Right renal pelvis (tissue), 4 donors: ENCODE data around the gene PLAAT3. TPM values are rescaled to one million over a fixed set of nuclear protein-coding genes. Genes with fewer than 3 reads are reported as not detected.
A peak's percentile ranks its signal among the peaks of the same experiment; 100 is the strongest.
"Not testable (repeated sequence)": the region's sequence is repeated elsewhere in the genome, so short reads cannot be mapped to it uniquely, and the experiment has no call there.

Source experiments
- DNase-seq, 4 donors: peaks; one replicate each; pipeline ENCODE4 v3.0.0-alpha.2; 2013; ENCODE audit warnings: low read depth in 4 of 4, low spot score in 3 of 4, missing footprints in 1 of 4
- polyA plus RNA-seq, 4 donors: library from polyadenylated mRNA; unstranded; fragments of 120-200 nt; gene quantifications; one replicate each; pipeline ENCODE4 v1.2.1, GENCODE V29; 2013; ENCODE audit not compliant: insufficient read length in 4 of 4

PLAAT3 gene
- polyA plus RNA-seq, 4 donors = 11.4 to 21.1 (median 16.6) TPM

DNA sequence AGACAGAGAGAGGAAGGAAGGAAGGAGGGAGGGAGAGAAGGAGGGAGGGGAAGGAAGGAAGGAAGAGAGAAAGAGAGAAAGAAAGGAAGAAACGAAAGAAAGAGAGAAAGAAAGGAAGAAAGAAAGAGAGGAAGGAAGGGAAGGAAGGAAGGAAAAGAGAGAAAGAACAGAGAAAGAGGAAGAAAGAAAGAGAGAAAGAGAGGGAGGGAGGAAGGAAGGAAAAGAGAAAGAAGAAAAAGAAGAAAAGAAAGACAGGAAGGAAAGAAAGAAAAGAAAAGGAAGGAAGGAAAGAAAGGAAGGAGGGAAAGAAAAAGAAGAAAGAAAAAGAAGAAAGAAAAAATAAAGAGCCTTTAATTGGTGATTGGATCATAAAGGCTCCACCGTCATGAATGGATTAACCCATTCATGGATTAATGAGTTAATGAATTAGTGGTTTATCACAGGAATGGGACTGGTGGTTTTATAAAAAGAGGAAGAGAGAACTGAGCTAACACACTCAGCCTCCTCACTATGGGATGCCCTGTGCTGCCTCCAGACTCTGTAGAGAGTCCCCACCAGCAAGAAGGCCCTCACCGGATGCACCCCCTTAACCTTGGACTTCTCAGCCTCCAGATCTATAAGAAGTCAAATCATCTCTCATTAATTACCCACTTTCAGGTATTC lies 42.1 kb downstream of the PLAAT3 start:
- DNase-seq = no peak

- no peak for DNase-seq
Observed at GRCh38 chr11:63569570-63569969, 44.7 kb downstream of the PLAAT3 start.

DNA sequence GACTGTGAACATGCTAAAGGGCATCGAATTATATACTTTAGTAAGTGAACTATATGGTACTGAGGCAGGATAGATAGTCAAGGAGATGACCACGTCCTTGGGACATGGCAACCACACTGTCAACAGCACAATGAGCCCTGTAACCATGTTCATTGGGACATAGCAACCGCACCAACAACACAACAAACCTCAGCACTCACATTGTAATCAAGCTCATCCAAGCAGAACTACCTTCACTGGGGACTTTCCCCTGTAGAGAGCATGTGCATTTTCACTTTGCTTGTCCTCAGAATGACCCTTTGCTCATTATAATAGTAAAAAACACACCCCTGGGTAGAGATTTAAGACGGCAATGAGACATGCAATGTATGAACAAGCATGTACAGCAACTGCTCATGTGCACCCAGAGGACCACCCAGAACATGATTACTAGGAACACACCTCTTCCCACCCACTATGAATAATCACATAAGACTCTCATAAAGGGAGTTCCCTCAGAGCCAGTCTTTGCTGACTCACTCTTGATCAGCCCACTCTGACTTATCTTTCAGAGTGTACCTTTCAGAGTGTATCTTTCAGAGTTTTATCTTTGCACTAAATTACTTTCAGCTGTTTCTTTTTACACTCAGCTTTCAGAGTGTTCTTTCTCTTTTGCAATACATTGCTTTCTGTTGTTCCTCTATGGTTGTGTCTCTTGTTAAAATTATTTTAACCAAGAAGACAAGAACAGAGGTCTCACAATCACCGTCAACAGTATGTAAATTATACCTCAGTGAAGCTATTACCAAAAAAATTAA lies 47.0 kb downstream of the PLAAT3 start:
- peak in 3 of 4 donors; percentile 50 to 62 (median 51) for DNase-seq

DNA sequence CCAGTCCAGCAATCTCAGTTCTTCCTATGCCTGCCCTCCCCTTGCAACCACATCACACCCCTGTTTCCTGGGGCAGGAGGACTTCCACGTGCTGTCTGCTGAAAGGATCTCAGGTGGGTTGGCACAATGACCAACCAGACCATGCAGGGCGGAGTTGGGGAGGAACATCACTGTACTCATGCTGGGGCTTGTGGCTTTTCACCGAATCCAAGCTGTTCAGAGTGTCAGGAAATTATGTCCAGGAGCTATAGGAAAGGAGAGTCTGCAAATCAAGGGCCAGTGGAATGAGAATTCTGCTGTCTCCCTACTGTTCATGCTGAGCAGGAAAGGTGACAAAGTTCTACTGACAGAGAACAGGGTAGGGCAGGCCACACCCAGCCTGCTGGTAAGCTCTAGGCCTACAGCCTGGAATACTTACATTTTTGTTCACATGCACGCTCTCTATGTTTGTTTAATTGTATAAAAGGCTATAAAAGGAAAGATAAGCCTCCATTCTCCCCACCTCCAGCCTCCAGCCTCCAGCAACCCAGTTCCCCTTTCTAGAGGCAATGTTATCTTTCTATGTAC lies 49.4 kb downstream of the PLAAT3 start:
- no peak for DNase-seq

DNA sequence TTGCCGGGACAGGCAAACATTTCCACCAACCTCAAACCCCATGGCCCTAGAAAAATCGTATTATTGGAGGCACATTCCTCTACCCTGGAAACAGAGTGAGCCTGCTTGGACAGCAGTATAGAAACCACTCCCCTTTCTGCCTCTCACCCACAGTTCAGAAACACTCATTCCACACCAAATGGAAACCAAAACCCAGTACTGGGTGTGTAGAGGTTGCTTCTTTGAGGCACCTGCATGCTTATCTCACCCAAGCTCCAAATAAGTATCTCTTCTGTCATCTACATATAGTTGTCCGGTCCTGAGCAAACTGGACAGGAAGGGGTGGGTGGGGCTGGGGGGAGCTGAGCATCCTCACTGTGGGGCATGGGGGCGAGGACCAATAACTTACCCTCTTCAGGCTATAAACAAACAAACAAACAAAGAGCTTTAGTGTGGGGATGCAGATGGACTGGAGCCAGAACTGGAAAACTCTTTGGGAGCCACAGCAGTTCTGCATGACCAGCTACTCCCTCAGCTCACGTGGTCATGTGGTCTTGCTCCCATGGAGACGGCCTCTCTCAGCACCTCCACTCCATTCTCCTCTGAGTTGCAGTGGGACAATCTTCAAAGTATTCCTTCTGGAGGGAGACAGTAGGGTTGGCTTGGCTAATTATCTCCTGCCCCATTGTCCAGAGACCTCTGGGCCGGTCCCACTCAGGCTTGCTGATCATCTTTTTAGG lies 50.0 kb downstream of the PLAAT3 start:
- DNase-seq = peak in 3 of 4 donors; percentile 40 to 59 (median 55)

DNA sequence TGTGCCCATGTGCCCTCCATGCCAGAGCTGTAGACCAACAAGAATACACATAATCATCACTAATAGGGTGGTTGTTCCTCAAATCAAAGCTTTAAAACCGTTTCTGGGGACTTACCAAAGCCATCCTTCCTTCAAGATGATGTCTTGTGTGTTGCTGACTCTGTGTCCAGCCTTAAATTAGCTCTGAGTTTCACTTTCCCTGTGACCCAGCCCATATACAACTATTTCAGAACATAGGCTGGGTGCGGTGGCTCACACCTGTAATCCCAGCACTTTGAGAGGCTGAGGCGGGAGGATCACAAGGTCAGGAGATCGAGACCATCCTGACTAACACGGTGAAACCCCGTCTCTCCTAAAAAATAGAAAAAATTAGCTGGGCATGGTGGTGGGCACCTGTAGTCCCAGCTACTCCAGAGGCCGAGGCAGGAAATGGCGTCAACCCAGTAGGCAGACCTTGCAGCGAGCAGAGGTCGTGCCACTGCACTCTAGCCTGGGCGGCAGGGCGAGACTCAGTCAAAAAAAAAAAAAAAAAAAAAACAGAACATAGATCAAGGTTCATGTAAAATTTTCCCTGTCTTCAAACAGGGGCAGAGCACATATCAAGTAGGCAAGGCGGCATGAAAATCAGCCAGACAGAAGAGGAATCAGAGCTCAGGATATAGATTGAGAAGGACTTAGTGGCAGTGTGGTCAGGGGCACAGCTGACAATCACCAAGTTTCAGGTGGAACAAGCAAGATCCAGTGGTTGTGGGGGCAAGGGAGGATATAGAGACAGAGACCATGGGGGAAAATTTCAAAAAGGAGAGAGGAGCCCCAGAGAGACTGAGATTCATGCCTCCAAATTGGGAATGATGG lies 50.8 kb downstream of the PLAAT3 start, which contains the start of gene PLAAT2:
Gene PLAAT2 (minus strand): TSS at position 179 of the 855 bp plus-strand sequence. CDS start 55 bp downstream, at position 124.
- no peak for DNase-seq

GRCh38 chr11:63560506-63561180 lies 53.6 kb downstream of the PLAAT3 start:
- DNase-seq = no peak

DNA sequence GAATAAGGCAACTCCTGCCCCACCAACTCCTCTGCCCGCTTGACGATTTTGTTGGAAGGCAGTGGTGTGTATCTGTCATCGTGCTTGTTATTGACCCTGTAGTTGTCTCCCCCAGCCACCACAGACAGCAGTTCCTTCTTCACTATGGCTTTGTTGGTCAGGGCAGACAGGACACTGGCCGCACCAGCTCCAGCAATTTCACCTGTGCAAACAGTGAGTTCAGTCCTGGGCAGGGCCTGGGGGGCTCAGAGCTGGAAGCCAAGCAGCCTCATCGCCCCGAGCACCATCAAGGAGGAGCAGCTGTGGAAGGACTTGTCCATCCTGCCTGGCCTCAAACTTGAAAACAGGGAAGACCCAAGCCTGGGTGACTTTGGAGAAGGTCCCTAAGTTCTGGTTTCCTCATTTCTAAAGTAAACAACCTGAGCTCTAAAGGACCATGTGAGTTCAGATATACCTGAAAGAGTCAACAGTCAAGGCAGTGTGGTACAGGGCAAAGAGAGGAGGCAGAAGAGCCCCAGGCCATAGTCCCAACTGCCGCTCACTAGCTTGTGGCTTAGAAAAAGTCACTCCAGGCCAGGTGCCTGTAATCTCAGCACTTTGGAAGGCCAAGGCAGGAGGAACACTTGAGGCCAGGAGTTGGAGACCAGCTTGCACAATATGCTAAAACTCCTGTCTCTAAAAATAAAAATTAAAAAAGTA lies 55.6 kb downstream of the PLAAT3 start:
- no peak for DNase-seq

- no peak for DNase-seq
Observed at GRCh38 chr11:63557570-63557969, 56.7 kb downstream of the PLAAT3 start.

GRCh38 chr11:63556404-63557013 lies 57.7 kb downstream of the PLAAT3 start:
- no peak for DNase-seq

DNA sequence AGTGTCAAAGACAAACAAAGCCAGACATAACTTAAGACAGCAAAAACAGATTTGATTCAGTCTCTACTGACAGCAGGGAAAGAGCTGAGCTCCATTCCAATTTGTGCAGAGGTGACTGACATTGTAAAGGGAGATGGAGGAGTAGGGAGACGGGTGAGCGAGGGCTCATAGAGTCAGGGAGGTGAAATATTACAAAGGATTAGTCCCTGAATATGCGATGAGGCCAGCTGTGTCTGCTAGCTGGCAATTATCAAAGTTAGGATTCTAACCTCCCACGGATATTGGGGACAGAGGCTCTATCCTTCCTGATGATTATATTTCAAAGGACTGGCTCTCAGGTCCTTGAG lies 59.4 kb downstream of the PLAAT3 start:
- DNase-seq = no peak

DNA sequence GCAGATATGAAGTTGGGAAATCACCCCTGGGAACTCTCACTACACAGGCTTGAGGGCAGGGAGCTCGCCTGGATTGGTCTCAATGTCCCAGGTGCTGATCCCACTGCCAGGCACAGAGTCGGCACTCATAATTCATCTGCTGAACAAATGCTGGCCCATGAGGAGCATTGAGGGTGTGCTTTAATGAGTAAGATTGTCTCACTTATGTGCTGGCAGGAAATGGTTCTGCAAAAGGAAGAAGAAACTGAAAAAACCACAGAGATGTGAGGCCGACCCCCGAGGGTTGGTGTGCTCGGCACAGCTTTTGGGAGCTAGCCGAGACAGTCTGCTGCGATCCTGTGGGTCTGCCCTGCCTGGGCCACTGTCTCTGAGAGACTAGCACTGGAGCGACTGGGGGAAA lies 60.5 kb downstream of the PLAAT3 start:
- no peak for DNase-seq

- DNase-seq = no peak
Observed at GRCh38 chr11:63552921-63553320, 61.3 kb downstream of the PLAAT3 start.

- DNase-seq = no peak
Observed at GRCh38 chr11:63551889-63552266, 62.4 kb downstream of the PLAAT3 start.

DNA sequence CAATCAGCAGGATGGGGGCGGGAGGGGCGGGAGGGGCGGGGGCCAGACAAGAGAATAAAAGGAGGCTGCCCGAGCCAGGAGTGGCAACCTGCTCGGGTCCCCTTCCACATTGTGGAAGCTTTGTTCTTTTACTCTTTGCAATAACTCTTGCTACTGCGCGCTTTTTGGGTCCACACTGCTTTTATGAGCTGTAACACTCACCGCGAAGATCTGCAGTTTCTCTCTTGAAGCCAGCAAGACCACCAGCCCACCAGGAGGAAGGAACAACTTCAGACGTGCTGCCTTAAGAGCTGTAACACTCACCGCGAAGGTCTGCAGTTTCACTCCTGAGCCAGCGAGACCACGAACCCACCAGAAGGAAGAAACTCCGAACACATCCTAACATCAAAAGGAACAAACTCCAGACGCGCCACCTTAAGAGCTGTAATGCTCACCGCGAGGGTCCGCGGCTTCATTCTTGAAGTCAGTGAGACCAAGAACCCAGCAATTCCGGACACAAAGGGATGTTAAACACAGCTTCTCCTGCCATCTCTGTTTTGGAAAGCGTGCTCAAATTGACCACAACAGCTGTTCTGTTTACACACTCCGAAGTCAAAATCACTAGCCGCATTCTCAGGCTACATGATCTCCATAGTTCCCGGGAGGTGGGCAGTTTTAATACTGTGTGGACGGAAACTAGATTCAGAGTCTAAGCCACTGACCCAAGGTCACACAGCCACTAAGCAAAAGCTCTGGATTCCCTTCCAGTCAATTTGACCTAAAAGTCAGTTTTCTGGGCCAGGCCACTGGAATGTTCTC lies 62.9 kb downstream of the PLAAT3 start:
- no peak for DNase-seq

GRCh38 chr11:63550156-63550700 lies 64.0 kb downstream of the PLAAT3 start:
- not testable (repeated sequence) for DNase-seq

DNA sequence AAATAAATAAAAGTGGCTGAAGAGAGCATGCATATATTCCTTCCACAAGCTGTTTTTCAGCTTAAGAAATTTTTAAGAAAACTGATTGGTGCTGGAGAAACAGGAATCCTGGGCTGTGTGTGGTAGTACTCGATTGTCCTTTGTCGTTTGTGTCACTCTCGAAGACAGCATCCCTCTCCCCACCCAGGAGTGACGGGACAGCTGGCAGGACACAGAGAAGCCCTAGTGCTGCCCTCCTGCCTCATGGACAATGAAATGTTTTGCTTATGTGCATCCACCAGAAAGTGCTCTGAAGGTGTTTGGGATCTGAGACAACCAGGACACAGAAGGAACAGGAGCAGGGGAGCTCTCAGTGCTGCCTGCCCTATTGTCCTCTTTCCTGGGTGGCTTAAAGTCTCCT lies 64.8 kb downstream of the PLAAT3 start:
- no peak for DNase-seq

DNA sequence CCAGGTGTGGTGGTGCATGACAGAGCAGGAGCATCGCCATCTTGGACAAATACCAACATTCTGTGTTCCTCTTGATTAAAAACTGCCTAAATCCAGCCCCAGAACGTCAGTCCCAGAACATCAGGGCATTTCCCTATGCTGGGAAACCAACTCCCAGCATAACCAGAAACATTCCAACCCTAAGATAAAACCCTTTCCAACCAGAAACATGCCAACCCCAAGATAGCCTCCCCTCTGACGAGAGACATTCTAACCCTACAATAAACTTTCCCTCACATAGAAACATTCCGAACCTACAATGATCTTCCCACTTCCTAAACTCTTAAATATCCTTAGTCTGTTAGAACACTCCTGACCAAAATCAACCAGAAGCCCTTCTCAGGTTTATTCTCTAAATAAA lies 66.1 kb downstream of the PLAAT3 start:
- DNase-seq = no peak
